Keratinocyte (primary cell): Measurements from ENCODE around the gene TEX53. TPM values are rescaled to one million over a fixed set of nuclear protein-coding genes. Genes with fewer than 3 reads are reported as not detected.

ENCODE experiments used
- DNase-seq: peaks from one replicate; pipeline ENCODE4 v3.0.0-alpha.2; 2011; ENCODE audit warnings: low read depth, missing footprints, low spot score
- FAIRE-seq: peaks from 2 replicates; lab custom pipeline; 2011; peaks lifted over from hg19 to GRCh38; lab: Jason Lieb, UNC
- H2AFZ ChIP-seq: 2 replicates; pipeline ENCODE4 v1.6.0; 2012; ENCODE audit warnings: low read length, control low read depth, inconsistent platforms; ENCODE audit not compliant: control insufficient read depth
- H3K27ac ChIP-seq: 2 replicates; pipeline ENCODE4 v1.5.1; 2011; ENCODE audit warnings: low read length; ENCODE audit not compliant: control insufficient read depth, insufficient read depth
- H3K27me3 ChIP-seq: 3 replicates; pipeline ENCODE4 v1.6.0; 2011; ENCODE audit warnings: low read length; ENCODE audit not compliant: control insufficient read depth, insufficient read depth; ENCODE audit errors: extremely low read depth
- H3K36me3 ChIP-seq, 2 experiments: 2 replicates in 1 of 2; 3 replicates in 1 of 2; pipeline ENCODE4 v1.5.1; 2011; ENCODE audit warnings: low read length in 2 of 2, mild to moderate bottlenecking in 1 of 2; ENCODE audit not compliant: control insufficient read depth in 2 of 2, insufficient read depth in 2 of 2; ENCODE audit errors: extremely low read depth in 1 of 2
- H3K4me1 ChIP-seq: 3 replicates; pipeline ENCODE4 v1.5.1; 2011; ENCODE audit warnings: low read length; ENCODE audit not compliant: control insufficient read depth, insufficient read depth; ENCODE audit errors: extremely low read depth
- H3K4me2 ChIP-seq: 3 replicates; pipeline ENCODE4 v1.6.0; 2011; ENCODE audit warnings: low read depth, low read length; ENCODE audit not compliant: control insufficient read depth, insufficient read depth; ENCODE audit errors: extremely low read depth
- H3K4me3 ChIP-seq, 3 experiments: fragments of 200-600 bp in 1 of 3; sonication (generic) in 1 of 3; 2 replicates in 2 of 3; 3 replicates in 1 of 3; pipeline ENCODE4 v1.5.1; 2011 to 2016; ENCODE audit warnings: low read length in 3 of 3, mild to moderate bottlenecking in 3 of 3, control low read depth in 2 of 3, inconsistent platforms in 1 of 3, low read depth in 1 of 3, mixed read lengths in 1 of 3, mixed run types in 1 of 3, moderate library complexity in 1 of 3; ENCODE audit not compliant: control insufficient read depth in 2 of 3, insufficient read depth in 2 of 3; ENCODE audit errors: extremely low read depth in 1 of 3
- H3K79me2 ChIP-seq: 2 replicates; pipeline ENCODE4 v1.6.0; 2012; ENCODE audit warnings: low read length; ENCODE audit not compliant: control insufficient read depth, insufficient read depth
- H3K9ac ChIP-seq: 3 replicates; pipeline ENCODE4 v1.6.0; 2011; ENCODE audit warnings: low read length; ENCODE audit not compliant: control insufficient read depth, insufficient read depth; ENCODE audit errors: extremely low read depth
- H3K9me1 ChIP-seq: 3 replicates; pipeline ENCODE4 v1.6.0; 2011; ENCODE audit warnings: low read length; ENCODE audit not compliant: control insufficient read depth, insufficient read depth; ENCODE audit errors: extremely low read depth
- H3K9me3 ChIP-seq: 2 replicates; pipeline ENCODE4 v1.5.1; 2012; ENCODE audit warnings: low read depth, low read length; ENCODE audit not compliant: control insufficient read depth
- H4K20me1 ChIP-seq: 3 replicates; pipeline ENCODE4 v1.6.0; 2011; ENCODE audit warnings: low read length; ENCODE audit not compliant: control insufficient read depth, insufficient read depth; ENCODE audit errors: extremely low read depth
- EZH2 ChIP-seq: IDR thresholded peaks from one replicate; pipeline ENCODE4 v1.6.1; 2012; ENCODE audit warnings: inconsistent platforms, mild to moderate bottlenecking, low read length, moderate library complexity
- dilution Hi-C: fragments of 300-500 bp; cut with MboI; formaldehyde crosslinking; loops from one replicate; pipeline ENCODE4 v1.7.0; 2020; ENCODE audit warnings: low sequenced_read_pairs; ENCODE audit not compliant: extremely low pct_ligation_motif_present
- polyA plus RNA-seq, 5 experiments: library from polyadenylated mRNA; depleted of rRNA in 3 of 5; stranded (reverse) in 3 of 5; stranded (forward) in 1 of 5; unstranded in 1 of 5; fragments of >200 nt; gene quantifications; 1 replicate in 1 of 5; 2 replicates in 3 of 5; 3 replicates in 1 of 5; pipeline versions ENCODE4 v1.2.1 to v1.2.3, GENCODE V29; 2011 to 2012; ENCODE audit warnings: missing spikeins in 2 of 5, low read depth in 1 of 5, low replicate concordance in 1 of 5
- small RNA-seq, 3 experiments: library from RNA; depleted of rRNA; stranded (forward); fragments of <200 nt; gene quantifications; one replicate each; pipeline ENCODE3, GENCODE V24; 2012; ENCODE audit warnings: low read depth in 3 of 3, low replicate concordance in 1 of 3; ENCODE audit not compliant: insufficient read length in 3 of 3
- TF ChIP-seq, protein P1 (sequence below), 3 experiments: IDR thresholded peaks in 1 of 3; conservative IDR thresholded peaks in 1 of 3; optimal IDR thresholded peaks in 1 of 3; 2 replicates in 2 of 3; 3 replicates in 1 of 3; pipeline versions ENCODE3 to v1.5.1; 2011; ENCODE audit warnings: low read length in 3 of 3, mild to moderate bottlenecking in 3 of 3, moderate library complexity in 2 of 3, control low read depth in 1 of 3, inconsistent platforms in 1 of 3; ENCODE audit not compliant: insufficient read depth in 2 of 3; ENCODE audit errors: extremely low read depth in 1 of 3

TEX53 gene
- polyA plus RNA-seq, 1 donor (not counting 4 experiments of a cell fraction or from before 2014, with no cell fraction given): not detected

DNA sequence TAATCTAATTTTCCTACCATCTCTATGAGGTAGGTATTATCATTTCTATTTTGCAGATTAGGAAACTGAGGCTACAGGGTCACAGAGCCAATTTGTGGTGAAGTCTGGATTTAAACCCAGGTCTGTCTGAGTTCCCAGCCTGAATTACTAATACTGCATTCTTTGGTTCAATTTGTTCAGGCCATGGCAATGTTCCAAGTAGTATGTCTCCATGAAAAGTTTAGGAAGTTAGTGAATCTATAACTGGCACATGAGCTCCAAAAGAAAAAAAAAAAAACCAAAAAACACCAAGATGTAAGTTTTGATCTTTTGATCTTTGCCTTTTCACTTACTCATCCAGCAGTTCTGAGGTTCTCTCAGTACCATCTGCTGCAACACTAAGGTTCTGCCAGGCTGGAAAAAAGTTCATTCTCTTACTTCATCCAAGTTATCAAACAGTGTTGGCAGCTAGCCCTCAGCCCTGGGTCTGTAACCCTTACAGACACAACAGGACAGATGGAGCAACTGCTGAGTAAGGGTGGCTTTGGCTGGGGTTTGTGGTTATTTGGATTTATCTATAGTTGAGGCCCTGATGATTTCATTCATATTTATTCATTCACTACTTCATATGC is 50.9 kb downstream of the TEX53 start:
- Histone ChIP-seq H3K36me3 (no peaks in the 10 kb centered on the region), H3K27me3 (no peaks in the 10 kb centered on the region), H3K79me2 (no peaks in the 10 kb centered on the region), H3K9me1 (no peaks in the 10 kb centered on the region), H3K9ac (no peak overlapping the region), H4K20me1 (no peaks in the 10 kb centered on the region), H3K27ac (no peak overlapping the region), H3K4me2 (no peak overlapping the region), H3K4me3 (no peak overlapping the region), H2AFZ (no peak overlapping the region), H3K4me1 (peaks cover 13% of the 10 kb centered on the region), H3K9me3 (no peaks in the 10 kb centered on the region)
- FAIRE-seq (no peak), DNase-seq (no peak)
- dilution Hi-C loops: no loop called here
- TF ChIP-seq, protein P1, sequence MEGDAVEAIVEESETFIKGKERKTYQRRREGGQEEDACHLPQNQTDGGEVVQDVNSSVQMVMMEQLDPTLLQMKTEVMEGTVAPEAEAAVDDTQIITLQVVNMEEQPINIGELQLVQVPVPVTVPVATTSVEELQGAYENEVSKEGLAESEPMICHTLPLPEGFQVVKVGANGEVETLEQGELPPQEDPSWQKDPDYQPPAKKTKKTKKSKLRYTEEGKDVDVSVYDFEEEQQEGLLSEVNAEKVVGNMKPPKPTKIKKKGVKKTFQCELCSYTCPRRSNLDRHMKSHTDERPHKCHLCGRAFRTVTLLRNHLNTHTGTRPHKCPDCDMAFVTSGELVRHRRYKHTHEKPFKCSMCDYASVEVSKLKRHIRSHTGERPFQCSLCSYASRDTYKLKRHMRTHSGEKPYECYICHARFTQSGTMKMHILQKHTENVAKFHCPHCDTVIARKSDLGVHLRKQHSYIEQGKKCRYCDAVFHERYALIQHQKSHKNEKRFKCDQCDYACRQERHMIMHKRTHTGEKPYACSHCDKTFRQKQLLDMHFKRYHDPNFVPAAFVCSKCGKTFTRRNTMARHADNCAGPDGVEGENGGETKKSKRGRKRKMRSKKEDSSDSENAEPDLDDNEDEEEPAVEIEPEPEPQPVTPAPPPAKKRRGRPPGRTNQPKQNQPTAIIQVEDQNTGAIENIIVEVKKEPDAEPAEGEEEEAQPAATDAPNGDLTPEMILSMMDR (optimal IDR thresholded peaks at IDR 0.05 in 1 of 3, IDR thresholded peaks at IDR 0.05 in 1 of 3, conservative IDR thresholded peaks at IDR 0.05 in 1 of 3; ENCODE audit: extremely low read depth in 1 of 3, insufficient read depth in 2 of 3, low read length in 3 of 3): no peak
- no peak for TF ChIP-seq EZH2

Small RNA genes lying within 50 kb of the gene (small RNA-seq; reads per million reads assigned to genes)
- 0 reads per million in 3 experiments for gene RF00019

Other genes starting within 250 kb of the TEX53 start
- 1.2 to 2.2 TPM (median 1.5 TPM) in 3 replicates for gene WHRN, start 152.3 kb downstream of the TEX53 start, polyA plus RNA-seq
- 159 to 214 TPM (median 211 TPM) in 3 replicates for gene ATP6V1G1, start 70.0 kb downstream of the TEX53 start, polyA plus RNA-seq
- gene TMEM268, start 46.5 kb downstream of the TEX53 start, polyA plus RNA-seq: 7.0 to 7.6 TPM (median 7.6 TPM) in 3 replicates
- not detected in 3 replicates for gene TEX48, start 24.4 kb upstream of the TEX53 start, polyA plus RNA-seq
- gene TNFSF15, start 148.2 kb upstream of the TEX53 start, polyA plus RNA-seq: 0.84 to 1.1 TPM (median 0.89 TPM) in 3 replicates